Measurements from ENCODE around the gene CCNK.

CCNK gene

GRCh38 chr14:99521176-99522024 lies 40.2 kb downstream of the CCNK start:
- DNase-seq = no peak

GRCh38 chr14:99522025-99522401 lies 40.8 kb downstream of the CCNK start:
- DNase-seq = no peak

GRCh38 chr14:99522457-99522891 lies 41.3 kb downstream of the CCNK start:
- peak in 1 of 2 experiments; percentile 7 for DNase-seq

- no peak for DNase-seq
Measured at GRCh38 chr14:99522934-99523703, 41.9 kb downstream of the CCNK start.

GRCh38 chr14:99523704-99524055 lies 42.5 kb downstream of the CCNK start:
- no peak for DNase-seq

- DNase-seq = no peak
Measured at GRCh38 chr14:99524091-99524661, 43.0 kb downstream of the CCNK start.

GRCh38 chr14:99524804-99525698 lies 43.8 kb downstream of the CCNK start:
- peak in 1 of 2 experiments; percentile 31 for DNase-seq

- DNase-seq = no peak
Measured at GRCh38 chr14:99525699-99526080, 44.5 kb downstream of the CCNK start.

- DNase-seq = no peak
Measured at GRCh38 chr14:99527026-99527425, 45.8 kb downstream of the CCNK start.

- no peak for DNase-seq
Measured at GRCh38 chr14:99527427-99528076, 46.3 kb downstream of the CCNK start.

- no peak for DNase-seq
Measured at GRCh38 chr14:99529899-99530298, 48.7 kb downstream of the CCNK start.

- DNase-seq = no peak
Measured at GRCh38 chr14:99530407-99531155, 49.4 kb downstream of the CCNK start.

GRCh38 chr14:99531251-99532096 lies 50.3 kb downstream of the CCNK start:
- DNase-seq = no peak

- DNase-seq = no peak
Measured at GRCh38 chr14:99532310-99532709, 51.1 kb downstream of the CCNK start.

- DNase-seq = no peak
Measured at GRCh38 chr14:99534333-99534732, 53.1 kb downstream of the CCNK start.

GRCh38 chr14:99534863-99535262 lies 53.7 kb downstream of the CCNK start:
- no peak for DNase-seq

- no peak for DNase-seq
Measured at GRCh38 chr14:99535448-99535847, 54.2 kb downstream of the CCNK start.

GRCh38 chr14:99535908-99536778 lies 54.9 kb downstream of the CCNK start:
- no peak for DNase-seq

GRCh38 chr14:99537399-99537798 lies 56.2 kb downstream of the CCNK start:
- peak in 1 of 2 experiments; percentile 33 for DNase-seq

Measured in SW 1271 (cell line).